Lower leg skin (tissue), 4 donors: ENCODE measurements around the gene FPR1. TPM values are rescaled to one million over a fixed set of nuclear protein-coding genes. Genes with fewer than 3 reads are reported as not detected.
A peak's percentile ranks its signal among the peaks of the same experiment; 100 is the strongest.
"Not testable (repeated sequence)": the region's sequence is repeated elsewhere in the genome, so short reads cannot be mapped to it uniquely, and the experiment has no call there.

ENCODE experiments used
- DNase-seq, 2 donors: peaks; one replicate each; pipeline ENCODE4 v3.0.0-alpha.2; 2019; ENCODE audit warnings: low spot score in 2 of 2
- H3K4me3 ChIP-seq: fragments of 200-600 bp; sonication (generic); 2 replicates; pipeline ENCODE4 v1.5.1; 2017; ENCODE audit warnings: mild to moderate bottlenecking, low read depth; ENCODE audit not compliant: poor library complexity, severe bottlenecking
- CTCF ChIP-seq, 3 donors: fragments of 450-650 bp; IDR thresholded peaks; one replicate each; pipeline ENCODE4 v1.5.1; 2016; ENCODE audit warnings: antibody characterized with exemption in 3 of 3, mild to moderate bottlenecking in 3 of 3, moderate library complexity in 2 of 3
- POLR2A ChIP-seq, 2 donors: fragments of 450-650 bp; IDR thresholded peaks; one replicate each; pipeline ENCODE4 v1.6.1; 2016 to 2017; ENCODE audit warnings: antibody characterized with exemption in 2 of 2, mild to moderate bottlenecking in 1 of 2, moderate library complexity in 1 of 2
- WGBS, 2 donors: methylation state at CpG; one replicate each; pipeline ENCODE4 v1.1.5; 2018; 5-methylcytosine and 5-hydroxymethylcytosine counted together
- intact Hi-C: fragments of 100-400 bp; cut with DNase I; formaldehyde crosslinking; loops from one replicate; pipeline ENCODE4 v1.15.0; 2023; ENCODE audit warnings: low total_unique reads
- total RNA-seq, 4 donors: library from RNA; depleted of rRNA; stranded (reverse); fragments of >200 nt; gene quantifications; one replicate each; pipeline ENCODE4 v1.1.0, GENCODE V29; 2016

Gene FPR1
- total RNA-seq, 4 donors from 2014 or later, result 1.7 to 7.6 (median 4.1) TPM

- no peak for DNase-seq
- WGBS, 2 donors, result 63 to 64% methylated on average over 13 of the region's 13 CpGs
- intact Hi-C loops, result no loop called here
- TF ChIP-seq CTCF (IDR thresholded peaks at IDR 0.05) (no peak), POLR2A (IDR thresholded peaks at IDR 0.05) (no peak)
- no peak overlapping the region for H3K4me3 ChIP-seq
Measured at GRCh38 chr19:51739466-51740213, 12.0 kb downstream of the FPR1 start.

GRCh38 chr19:51738523-51738922 lies 13.2 kb downstream of the FPR1 start:
- H3K4me3 ChIP-seq, DNase-seq, intact Hi-C loops: not testable (repeated sequence)
- WGBS, 2 donors, result 90 to 92% methylated on average over 10 of the region's 10 CpGs

GRCh38 chr19:51737924-51738323 lies 13.8 kb downstream of the FPR1 start:
- intact Hi-C loops, result no loop called here
- 69 to 71% methylated on average over 2 of the region's 2 CpGs for WGBS, 2 donors

GRCh38 chr19:51737389-51737788 lies 14.3 kb downstream of the FPR1 start:
- intact Hi-C loops, result no loop called here
- no peak for DNase-seq
- 90 to 93% methylated on average over 3 of the region's 3 CpGs for WGBS, 2 donors

More at GRCh38 chr19:51737924-51738323, 13.8 kb downstream of the FPR1 start:
- TF ChIP-seq POLR2A (IDR thresholded peaks at IDR 0.05) (no peak), CTCF (IDR thresholded peaks at IDR 0.05) (no peak)
- H3K4me3 ChIP-seq, result no peak overlapping the region
- DNase-seq, result no peak

GRCh38 chr19:51735759-51736449 lies 15.8 kb downstream of the FPR1 start:
- TF ChIP-seq POLR2A (IDR thresholded peaks at IDR 0.05) (no peak), CTCF (IDR thresholded peaks at IDR 0.05) (no peak)
- peak in 1 of 2 donors; percentile 42 for DNase-seq
- intact Hi-C loops, result no loop called here
- WGBS, 2 donors, result 59 to 71% methylated on average over 10 of the region's 10 CpGs
- no peak overlapping the region for H3K4me3 ChIP-seq

More at GRCh38 chr19:51737389-51737788, 14.3 kb downstream of the FPR1 start:
- no peak overlapping the region for H3K4me3 ChIP-seq
- TF ChIP-seq POLR2A (IDR thresholded peaks at IDR 0.05), result no peak
- TF ChIP-seq CTCF (IDR thresholded peaks at IDR 0.05), result no peak

- TF ChIP-seq CTCF (IDR thresholded peaks at IDR 0.05) (no peak), POLR2A (IDR thresholded peaks at IDR 0.05) (no peak)
- 59 to 63% methylated on average over 7 of the region's 7 CpGs for WGBS, 2 donors
- intact Hi-C loops, result no loop called here
- DNase-seq, result no peak
- no peak overlapping the region for H3K4me3 ChIP-seq
Measured at GRCh38 chr19:51733742-51734522, 17.7 kb downstream of the FPR1 start.
